Stimulated activated CD4-positive, alpha-beta T cell treated with anti-CD3 and anti-CD28 coated beads, TNF-alpha, amount 100 ng/mL, for 24 hours (primary cell): Measurements from ENCODE around the gene SPIN1.
"Not testable (repeated sequence)": the region's sequence is repeated elsewhere in the genome, so short reads cannot be mapped to it uniquely, and the experiment has no call there.

Experiments
- DNase-seq, 3 experiments: peaks; one replicate each; pipeline ENCODE4 v3.0.0-alpha.2; 2020; ENCODE audit warnings: low read depth in 3 of 3

SPIN1 gene

DNA sequence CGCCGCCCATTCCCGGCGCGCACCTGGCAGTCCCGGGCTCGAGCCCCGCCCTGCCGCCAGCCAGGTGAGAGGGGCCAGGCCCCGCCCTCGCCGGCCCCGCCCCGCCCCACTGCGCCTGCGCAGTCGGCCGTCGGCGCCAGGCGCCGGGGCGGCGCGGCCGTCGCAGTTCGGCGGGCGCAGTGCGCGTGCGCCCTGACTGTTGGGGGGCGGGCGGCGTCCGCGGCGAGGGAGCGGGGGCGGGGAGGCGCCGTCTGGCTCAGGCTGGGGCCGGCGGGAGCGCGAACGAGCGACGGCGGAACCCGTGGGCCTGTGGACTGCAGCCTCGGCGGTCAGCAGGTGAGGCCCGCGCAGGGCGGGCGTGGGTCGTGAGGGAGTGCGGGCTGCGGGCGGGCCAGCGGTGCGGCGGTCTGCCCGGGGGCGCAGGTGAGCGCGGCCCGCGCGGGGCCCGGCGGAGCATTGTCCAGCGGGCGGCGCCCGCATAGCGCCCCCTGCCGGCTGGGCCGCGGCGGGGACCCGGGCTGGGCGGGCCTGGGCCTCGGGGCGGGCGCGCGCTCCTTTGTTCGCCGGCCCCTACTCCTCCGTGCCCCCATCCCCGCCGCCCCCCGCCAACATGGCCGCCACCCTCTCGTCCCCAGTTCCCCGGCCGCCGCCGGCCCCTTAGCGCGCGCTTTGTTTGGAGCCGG is at the start of gene SPIN1:
Gene SPIN1, plus strand, starts transcription at position 242 of the 683 bp plus-strand sequence. CDS start 38,096 bp downstream, outside the sequence.
- peak; percentile 66 to 79 (median 73) for DNase-seq

DNA sequence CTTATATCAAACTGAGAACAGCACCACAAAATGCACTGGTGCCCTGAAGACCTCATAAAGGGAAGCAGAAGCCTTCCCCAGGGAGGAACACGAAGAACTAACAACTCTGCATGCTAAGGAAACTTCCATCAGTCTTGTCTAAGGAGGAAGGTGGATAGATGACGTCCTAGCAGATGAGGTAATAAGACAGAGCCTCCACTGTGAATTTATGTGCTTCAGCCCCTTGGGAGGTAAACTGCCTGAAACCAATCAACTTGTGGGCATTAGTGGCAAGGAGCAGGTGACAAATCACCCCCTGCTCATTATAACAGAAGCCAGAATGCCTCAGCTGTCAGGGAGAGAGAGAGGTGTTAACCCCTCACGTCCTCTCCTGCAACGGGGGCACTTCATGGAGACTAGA is 48.9 kb upstream of the SPIN1 start:
- DNase-seq: no peak

- no peak for DNase-seq
These were observed 46.0 kb upstream of the SPIN1 start for GRCh38 chr9:88342246-88342645.

GRCh38 chr9:88344013-88344412 is 44.2 kb upstream of the SPIN1 start:
- DNase-seq: no peak

DNA sequence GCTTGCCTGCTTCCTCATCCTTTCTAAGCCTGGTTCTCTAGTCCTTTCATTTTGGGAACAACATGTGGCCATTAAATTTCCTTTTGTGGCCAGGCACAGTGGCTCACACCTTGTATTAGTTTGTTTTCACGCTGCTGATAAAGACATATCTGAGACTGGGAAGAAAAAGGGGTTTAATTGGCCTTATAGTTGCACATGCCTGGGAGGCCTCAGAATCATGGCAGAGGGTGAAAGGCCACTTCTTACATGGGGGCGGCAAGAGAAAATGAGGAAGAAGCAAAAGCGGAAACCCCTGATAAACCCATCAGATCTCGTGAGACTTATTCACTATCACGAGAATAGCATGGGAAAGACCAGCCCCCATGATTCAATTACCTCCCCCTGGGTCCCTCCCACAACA is 37.9 kb upstream of the SPIN1 start:
- not testable (repeated sequence) for DNase-seq

- no peak for DNase-seq
These were observed 33.1 kb upstream of the SPIN1 start for GRCh38 chr9:88355166-88355565.

- not testable (repeated sequence) for DNase-seq
These were observed 31.0 kb upstream of the SPIN1 start for GRCh38 chr9:88357250-88357649.

DNA sequence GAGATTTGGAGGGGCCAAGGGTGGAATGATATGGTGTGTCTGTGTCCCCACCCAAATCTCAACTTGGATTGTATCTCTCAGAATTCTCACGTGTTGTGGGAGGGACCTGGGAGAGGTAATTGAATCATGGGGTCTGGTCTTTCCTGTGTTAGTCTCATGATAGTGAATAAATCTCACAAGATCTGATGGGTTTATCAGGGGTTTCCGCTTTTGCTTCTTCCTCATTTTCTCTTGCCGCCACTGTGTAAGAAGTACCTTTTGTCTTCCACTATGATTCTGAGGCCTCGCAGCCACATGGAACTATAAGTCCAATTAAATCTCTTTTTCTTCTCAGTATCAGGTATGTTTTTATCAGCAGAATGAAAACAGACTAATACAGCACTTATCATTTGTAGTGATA is 29.5 kb upstream of the SPIN1 start:
- no peak for DNase-seq

- no peak for DNase-seq
These were observed 28.3 kb upstream of the SPIN1 start for GRCh38 chr9:88359974-88360373.

GRCh38 chr9:88362681-88363080 is 25.6 kb upstream of the SPIN1 start:
- DNase-seq: no peak

DNA sequence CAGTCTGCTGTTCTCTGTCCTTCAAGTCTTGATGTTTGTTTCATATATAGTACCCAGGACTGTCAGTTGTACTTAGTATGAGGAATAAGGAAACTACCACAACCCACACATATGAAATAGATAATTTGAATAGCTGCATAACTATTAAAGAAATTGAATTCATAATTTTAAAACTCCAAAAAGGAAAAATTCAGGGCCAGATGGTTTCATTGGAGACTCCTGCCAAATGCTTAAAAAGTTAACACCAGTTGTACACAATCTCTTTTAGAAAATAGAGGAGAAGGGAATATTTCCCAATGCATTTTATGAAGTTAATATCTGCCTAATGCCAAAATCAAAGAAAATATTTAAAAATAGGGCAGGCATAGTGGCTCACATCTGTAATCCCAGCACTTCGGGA is 24.6 kb upstream of the SPIN1 start:
- DNase-seq: no peak

- DNase-seq: no peak
These were observed 23.5 kb upstream of the SPIN1 start for GRCh38 chr9:88364706-88365105.

- DNase-seq: no peak
These were observed 17.9 kb upstream of the SPIN1 start for GRCh38 chr9:88370346-88370745.

DNA sequence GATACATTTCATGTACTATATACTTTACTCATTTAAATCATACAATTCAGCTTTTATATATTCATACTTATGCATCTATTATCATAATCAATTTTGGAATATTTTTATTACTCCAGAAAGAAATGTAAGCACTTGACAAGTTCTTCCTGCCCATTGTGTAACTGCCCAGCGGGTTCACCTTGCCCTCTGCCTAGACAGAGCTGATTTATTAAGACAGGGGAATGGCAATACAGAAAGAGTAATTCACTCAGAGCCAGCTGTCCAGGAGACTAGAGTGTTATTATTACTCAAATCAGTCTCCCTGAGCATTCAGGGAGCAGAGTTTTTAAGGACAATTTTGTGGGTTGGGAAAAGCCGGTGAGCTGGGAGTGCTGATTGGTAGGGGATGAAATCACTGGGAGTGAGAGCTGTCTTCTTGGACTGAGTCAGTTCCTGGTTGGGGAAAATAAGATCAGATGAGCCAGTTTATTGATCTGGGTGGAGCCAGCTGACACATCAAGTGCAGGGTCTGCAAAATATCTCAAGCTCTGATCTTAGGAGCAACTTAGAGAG is 16.1 kb upstream of the SPIN1 start:
- no peak for DNase-seq

GRCh38 chr9:88373045-88373444 is 15.2 kb upstream of the SPIN1 start:
- DNase-seq: no peak

DNA sequence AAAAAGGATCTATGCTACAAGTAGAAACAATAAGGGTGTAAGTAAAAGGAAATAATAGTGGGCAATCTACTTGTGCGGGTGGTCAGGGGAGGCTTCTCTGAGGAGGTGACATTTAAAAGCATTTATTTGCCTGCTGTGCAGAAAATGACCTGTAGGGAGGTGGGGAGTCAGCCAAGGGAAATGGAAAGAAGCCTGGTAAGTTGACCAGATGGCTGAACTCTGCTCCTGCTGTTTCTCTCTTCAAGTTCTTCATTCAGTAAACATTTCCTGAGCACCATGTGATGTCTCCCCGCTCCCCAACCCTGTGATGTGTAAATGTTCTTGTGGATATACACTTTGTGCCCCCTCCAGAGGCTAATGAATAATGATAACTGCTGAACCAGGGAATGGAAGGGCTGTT is 9.9 kb upstream of the SPIN1 start:
- no peak for DNase-seq

GRCh38 chr9:88379352-88379751 is 8.9 kb upstream of the SPIN1 start:
- no peak for DNase-seq

DNA sequence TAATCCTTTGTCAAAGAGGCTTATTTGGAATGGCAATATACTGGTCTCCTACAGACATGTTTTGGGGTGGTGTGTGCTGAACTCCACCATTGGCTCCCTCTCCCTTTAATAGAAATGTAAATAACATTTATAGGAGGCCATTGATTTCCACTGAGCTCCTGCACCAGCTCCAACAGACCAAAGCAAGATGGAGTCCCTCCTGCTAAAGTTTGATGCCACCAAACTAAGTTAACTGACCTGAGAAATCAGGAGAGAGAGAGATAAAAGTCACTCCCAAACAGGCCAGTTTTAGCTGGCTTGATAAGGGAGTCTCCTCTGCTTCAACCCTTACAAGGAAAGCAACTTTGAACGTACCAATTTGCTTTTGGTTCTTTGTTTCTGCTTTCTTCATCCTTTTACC is 8.1 kb upstream of the SPIN1 start:
- DNase-seq: no peak

GRCh38 chr9:88381322-88381721 is 6.9 kb upstream of the SPIN1 start:
- not testable (repeated sequence) for DNase-seq

- DNase-seq: no peak
These were observed 5.1 kb upstream of the SPIN1 start for GRCh38 chr9:88383176-88383575.

DNA sequence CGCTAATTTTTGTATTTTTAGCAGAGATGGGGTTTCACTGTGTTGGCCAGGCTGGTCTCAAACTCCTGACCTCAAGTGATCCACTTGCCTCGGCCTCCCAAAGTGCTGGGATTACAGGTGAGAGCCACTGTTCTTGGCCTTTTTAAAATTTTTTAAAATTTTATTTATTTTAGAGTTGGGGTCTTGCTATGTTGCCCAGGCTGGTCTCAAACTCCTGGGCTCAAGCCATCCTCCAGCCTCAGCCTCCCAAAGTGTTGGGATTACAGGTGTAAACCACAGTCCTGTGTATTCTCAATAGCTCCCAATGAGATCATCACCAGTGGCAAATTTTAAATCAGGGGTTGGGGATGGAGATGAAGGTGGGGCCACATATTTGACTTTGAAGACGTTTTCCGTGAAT is 2.1 kb upstream of the SPIN1 start:
- DNase-seq: not testable (repeated sequence)

DNA sequence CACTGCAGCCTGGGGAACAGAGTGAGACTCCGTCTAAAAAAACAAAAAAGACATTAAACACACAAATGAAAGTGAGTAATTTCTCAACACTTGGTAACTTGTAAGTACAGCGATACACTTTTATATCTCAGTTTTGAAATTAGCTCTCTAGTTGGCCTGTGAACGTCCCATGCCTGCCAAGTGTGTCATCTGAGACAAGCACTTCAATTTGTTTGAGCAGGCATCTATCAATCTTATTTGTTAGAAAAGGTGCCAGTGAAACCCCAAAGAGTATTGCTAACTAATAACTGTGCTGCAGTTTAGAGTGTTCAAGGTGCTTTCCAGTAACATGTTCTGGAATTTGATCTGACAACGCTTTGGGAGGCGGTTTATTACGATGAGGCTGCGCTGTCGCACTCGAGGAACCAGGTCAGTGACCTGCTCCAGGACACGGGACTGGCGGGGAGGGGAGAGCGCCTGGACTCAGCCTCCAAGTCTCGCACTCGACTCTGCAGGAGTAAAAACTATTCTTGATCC is 1.1 kb upstream of the SPIN1 start:
- peak in 1 of 3 experiments; percentile 9 for DNase-seq

- peak in 1 of 3 experiments; percentile 9 for DNase-seq
These were observed 567 bp upstream of the SPIN1 start for GRCh38 chr9:88387552-88388202.
